Measurements from ENCODE around the gene HEXB.

DNA sequence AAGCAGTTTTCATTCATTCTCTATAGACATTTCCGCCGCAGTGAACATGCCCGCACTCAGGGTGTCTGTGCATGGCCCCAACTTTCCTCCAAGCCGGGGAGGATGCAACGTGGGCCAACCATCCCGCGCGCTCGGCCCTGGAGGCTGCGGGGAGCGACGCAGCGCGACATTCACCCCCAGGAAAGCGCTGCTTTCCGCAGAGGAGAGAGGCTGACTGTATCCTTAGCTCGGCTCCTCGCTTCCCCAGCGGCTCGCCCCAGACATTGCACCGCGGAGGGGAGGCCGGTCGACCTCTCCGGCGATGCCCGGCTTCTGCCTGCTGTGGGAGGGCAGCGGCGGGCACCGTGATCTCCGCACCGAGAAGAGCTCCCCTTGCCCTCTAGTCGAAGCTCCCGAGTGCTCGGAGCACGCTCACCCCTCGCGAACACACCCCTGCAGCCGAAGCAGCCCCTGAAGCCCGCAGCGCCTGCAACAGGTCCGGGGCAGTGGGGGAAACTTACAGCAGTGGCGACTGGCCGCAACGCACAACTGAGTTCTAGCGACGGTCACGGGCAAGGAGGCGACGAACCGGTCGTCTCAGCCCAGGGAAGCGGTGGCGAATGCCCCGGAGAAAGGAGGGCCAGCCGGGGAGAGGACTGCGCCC, 45.1 kb upstream of the HEXB start:
- no peak for TF ChIP-seq TEAD4 (IDR thresholded peaks at IDR 0.05; ENCODE audit: low read length)
- no peak for TF ChIP-seq TEAD4 (CRISPR knock-in tag; IDR thresholded peaks at IDR 0.05; ENCODE audit: borderline replicate concordance)
- TF ChIP-seq, protein P1, sequence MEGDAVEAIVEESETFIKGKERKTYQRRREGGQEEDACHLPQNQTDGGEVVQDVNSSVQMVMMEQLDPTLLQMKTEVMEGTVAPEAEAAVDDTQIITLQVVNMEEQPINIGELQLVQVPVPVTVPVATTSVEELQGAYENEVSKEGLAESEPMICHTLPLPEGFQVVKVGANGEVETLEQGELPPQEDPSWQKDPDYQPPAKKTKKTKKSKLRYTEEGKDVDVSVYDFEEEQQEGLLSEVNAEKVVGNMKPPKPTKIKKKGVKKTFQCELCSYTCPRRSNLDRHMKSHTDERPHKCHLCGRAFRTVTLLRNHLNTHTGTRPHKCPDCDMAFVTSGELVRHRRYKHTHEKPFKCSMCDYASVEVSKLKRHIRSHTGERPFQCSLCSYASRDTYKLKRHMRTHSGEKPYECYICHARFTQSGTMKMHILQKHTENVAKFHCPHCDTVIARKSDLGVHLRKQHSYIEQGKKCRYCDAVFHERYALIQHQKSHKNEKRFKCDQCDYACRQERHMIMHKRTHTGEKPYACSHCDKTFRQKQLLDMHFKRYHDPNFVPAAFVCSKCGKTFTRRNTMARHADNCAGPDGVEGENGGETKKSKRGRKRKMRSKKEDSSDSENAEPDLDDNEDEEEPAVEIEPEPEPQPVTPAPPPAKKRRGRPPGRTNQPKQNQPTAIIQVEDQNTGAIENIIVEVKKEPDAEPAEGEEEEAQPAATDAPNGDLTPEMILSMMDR (IDR thresholded peaks at IDR 0.05 in 2 of 3, conservative IDR thresholded peaks at IDR 0.05 in 1 of 3; ENCODE audit: insufficient read depth in 2 of 3, low read depth in 1 of 3, low read length in 3 of 3) = 0 out of 6 replicates have a peak, but pooled peaks of 2 of the 3 experiments have one; percentile 11 to 22
- no peak for TF ChIP-seq GATA2 (CRISPR knock-in tag; IDR thresholded peaks at IDR 0.05)
- TF ChIP-seq MXI1 (IDR thresholded peaks at IDR 0.05; ENCODE audit: low read depth, low read length) = no peak
- no peak for TF ChIP-seq POLR2A (conservative IDR thresholded peaks at IDR 0.05)
- TF ChIP-seq ZNF436 (CRISPR knock-in tag; IDR thresholded peaks at IDR 0.05) = no peak
- TF ChIP-seq, protein P2, sequence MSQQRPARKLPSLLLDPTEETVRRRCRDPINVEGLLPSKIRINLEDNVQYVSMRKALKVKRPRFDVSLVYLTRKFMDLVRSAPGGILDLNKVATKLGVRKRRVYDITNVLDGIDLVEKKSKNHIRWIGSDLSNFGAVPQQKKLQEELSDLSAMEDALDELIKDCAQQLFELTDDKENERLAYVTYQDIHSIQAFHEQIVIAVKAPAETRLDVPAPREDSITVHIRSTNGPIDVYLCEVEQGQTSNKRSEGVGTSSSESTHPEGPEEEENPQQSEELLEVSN (IDR thresholded peaks at IDR 0.05; ENCODE audit: borderline replicate concordance in 1 of 2, extremely low read depth in 1 of 2, insufficient read depth in 1 of 2, insufficient read length in 1 of 2, low read depth in 1 of 2, low read length in 1 of 2, poor library complexity in 1 of 2, severe bottlenecking in 1 of 2) = no peak
- no peak for TF ChIP-seq SREBF2 (CRISPR knock-in tag; IDR thresholded peaks at IDR 0.05)
- TF ChIP-seq ZNF277 (CRISPR knock-in tag; IDR thresholded peaks at IDR 0.05; ENCODE audit: borderline replicate concordance) = no peak
- TF ChIP-seq GTF2F1 (IDR thresholded peaks at IDR 0.05; ENCODE audit: low read depth, low read length) = no peak
- no peak for TF ChIP-seq ZNF592 (IDR thresholded peaks at IDR 0.05)
